NCI-H2227 (cell line): Measurements from ENCODE around the gene CCDC136.

Experiments used
- DNase-seq: peaks from one replicate; lab custom pipeline; 2025; ENCODE audit not compliant: unreplicated experiment; lab: John Stamatoyannopoulos, UW

The CCDC136 gene

GRCh38 chr7:128860158-128861073 lies 68.6 kb downstream of the CCDC136 start:
- DNase-seq: no peak

- no peak for DNase-seq
These were observed 70.3 kb downstream of the CCDC136 start for GRCh38 chr7:128861957-128862570.

- peak; percentile 99 for DNase-seq
These were observed 71.0 kb downstream of the CCDC136 start, which contains the start of gene ATP6V1F for GRCh38 chr7:128862571-128863432. Gene ATP6V1F (plus strand): TSS chr7:128862856. CDS start chr7:128862905, 49 bp downstream.

GRCh38 chr7:128863433-128863989 lies 71.7 kb downstream of the CCDC136 start:
- peak; percentile 61 for DNase-seq

- no peak for DNase-seq
These were observed 73.5 kb downstream of the CCDC136 start for GRCh38 chr7:128865303-128865702.

GRCh38 chr7:128865996-128866877 lies 74.5 kb downstream of the CCDC136 start:
- no peak for DNase-seq

GRCh38 chr7:128867241-128867640 lies 75.5 kb downstream of the CCDC136 start:
- no peak for DNase-seq

GRCh38 chr7:128867842-128868623 lies 76.3 kb downstream of the CCDC136 start:
- DNase-seq: peak; percentile 57

GRCh38 chr7:128868624-128869137 lies 76.9 kb downstream of the CCDC136 start:
- DNase-seq: no peak

- DNase-seq: peak; percentile 73
These were observed 77.6 kb downstream of the CCDC136 start for GRCh38 chr7:128869138-128869943.

GRCh38 chr7:128869944-128870285 lies 78.1 kb downstream of the CCDC136 start:
- peak; percentile 52 for DNase-seq

- DNase-seq: no peak
These were observed 79.3 kb downstream of the CCDC136 start for GRCh38 chr7:128871050-128871449.
